Lower leg skin (tissue), 3 donors: ENCODE results near the gene STK33.

Experiments
- CTCF ChIP-seq, 3 donors: fragments of 450-650 bp; IDR thresholded peaks; one replicate each; pipeline ENCODE4 v1.5.1; 2016; ENCODE audit warnings: antibody characterized with exemption in 3 of 3, mild to moderate bottlenecking in 3 of 3, moderate library complexity in 2 of 3
- POLR2A ChIP-seq, 2 donors: fragments of 450-650 bp; IDR thresholded peaks; one replicate each; pipeline ENCODE4 v1.6.1; 2016 to 2017; ENCODE audit warnings: antibody characterized with exemption in 2 of 2, mild to moderate bottlenecking in 1 of 2, moderate library complexity in 1 of 2

GRCh38 chr11:8387693-8388092 lies 206.3 kb downstream of the STK33 start:
- TF ChIP-seq CTCF (IDR thresholded peaks at IDR 0.05), result no peak
- no peak for TF ChIP-seq POLR2A (IDR thresholded peaks at IDR 0.05)
